Spinal cord (tissue), 10 donors: Measurements from ENCODE around the gene SLC1A5. TPM values are rescaled to one million over a fixed set of nuclear protein-coding genes. Genes with fewer than 3 reads are reported as not detected.
"Not testable (repeated sequence)": the region's sequence is repeated elsewhere in the genome, so short reads cannot be mapped to it uniquely, and the experiment has no call there.

Source experiments
- DNase-seq, 6 donors: peaks; one replicate each; pipeline versions ENCODE4 v3.0.0 to v3.0.0-alpha.2; 2013 to 2015; ENCODE audit warnings: low spot score in 6 of 6, low read depth in 4 of 6
- H3K27ac ChIP-seq: one replicate; pipeline ENCODE4 v1.5.1; 2013; ENCODE audit warnings: low read depth, low read length, control low read depth
- H3K27me3 ChIP-seq: one replicate; pipeline ENCODE4 v1.6.1; 2013; ENCODE audit warnings: low read length; ENCODE audit not compliant: control insufficient read depth, insufficient read depth
- H3K36me3 ChIP-seq: one replicate; pipeline ENCODE4 v1.6.1; 2013; ENCODE audit warnings: low read length; ENCODE audit not compliant: control insufficient read depth, insufficient read depth
- H3K4me1 ChIP-seq: one replicate; pipeline ENCODE4 v1.6.1; 2013; ENCODE audit warnings: low read length; ENCODE audit not compliant: control insufficient read depth, insufficient read depth
- H3K4me3 ChIP-seq: one replicate; pipeline ENCODE4 v1.5.1; 2013; ENCODE audit warnings: low read depth, low read length, control low read depth
- H3K9me3 ChIP-seq: one replicate; pipeline ENCODE4 v1.6.1; 2013; ENCODE audit warnings: low read length; ENCODE audit not compliant: control insufficient read depth, insufficient read depth
- WGBS: methylation state at CpG from one replicate; pipeline ENCODE4 v1.1.5; 2013; ENCODE audit warnings: missing lambda C conversion rate; ENCODE audit not compliant: insufficient coverage; 5-methylcytosine and 5-hydroxymethylcytosine counted together
- polyA plus RNA-seq, 2 donors: library from polyadenylated mRNA; unstranded; fragments of 120-200 nt; gene quantifications; one replicate each; pipeline ENCODE4 v1.2.1, GENCODE V29; 2013; ENCODE audit not compliant: insufficient read length in 2 of 2
- total RNA-seq, 2 donors: library from RNA; depleted of rRNA in 1 of 2; stranded (reverse); fragments of 120-200 nt in 1 of 2; fragments of >200 nt in 1 of 2; gene quantifications; one replicate each; pipeline versions ENCODE4 v1.2.3 to v1.2.4, GENCODE V29; 2013 to 2014
- donor health status: healthy.

The SLC1A5 gene
- total and polyA plus RNA-seq, 4 donors, result 6.4 to 9.5 (median 7.3) TPM

- DNase-seq, H3K27ac ChIP-seq, H3K9me3 ChIP-seq, H3K36me3 ChIP-seq, H3K4me3 ChIP-seq, H3K4me1 ChIP-seq, H3K27me3 ChIP-seq: not testable (repeated sequence)
- WGBS, result 100% methylated on average over 2 of the region's 4 CpGs
Measured at GRCh38 chr19:46822410-46822787, 34.0 kb upstream of the SLC1A5 start.

- Histone ChIP-seq H3K4me1 (peaks cover 2% of the 10 kb centered on the region), H3K4me3 (no peak overlapping the region), H3K27ac (no peak overlapping the region), H3K27me3 (no peaks in the 10 kb centered on the region), H3K9me3 (no peaks in the 10 kb centered on the region), H3K36me3 (no peaks in the 10 kb centered on the region)
- WGBS, result 81% methylated on average over 16 of the region's 18 CpGs
- no peak for DNase-seq
Measured at GRCh38 chr19:46821512-46822409, 33.4 kb upstream of the SLC1A5 start.

GRCh38 chr19:46818812-46819211 is 30.4 kb upstream of the SLC1A5 start:
- WGBS, result 92% methylated on average over 2 of the region's 2 CpGs
- Histone ChIP-seq H3K27me3 (no peaks in the 10 kb centered on the region), H3K36me3 (no peaks in the 10 kb centered on the region), H3K27ac (no peak overlapping the region), H3K4me1 (peaks cover 2% of the 10 kb centered on the region), H3K9me3 (no peaks in the 10 kb centered on the region), H3K4me3 (no peak overlapping the region)
- no peak for DNase-seq

GRCh38 chr19:46815833-46816627 is 27.6 kb upstream of the SLC1A5 start:
- H3K4me1 ChIP-seq, result peaks cover 8% of the 10 kb centered on the region
- no peak for DNase-seq
- H3K27me3 ChIP-seq, result no peaks in the 10 kb centered on the region
- H3K4me3 ChIP-seq, result no peak overlapping the region
- no peaks in the 10 kb centered on the region for H3K36me3 ChIP-seq
- no peak overlapping the region for H3K27ac ChIP-seq
- WGBS, result 86% methylated on average over 6 of the region's 18 CpGs
- H3K9me3 ChIP-seq, result no peaks in the 10 kb centered on the region

GRCh38 chr19:46813839-46814358 is 25.5 kb upstream of the SLC1A5 start:
- Histone ChIP-seq H3K4me3 (no peak overlapping the region), H3K27ac (no peak overlapping the region), H3K27me3 (no peaks in the 10 kb centered on the region), H3K36me3 (no peaks in the 10 kb centered on the region), H3K9me3 (no peaks in the 10 kb centered on the region), H3K4me1 (peaks cover 8% of the 10 kb centered on the region)
- DNase-seq, result peak in 1 of 6 donors; percentile 64
- WGBS, result 67% methylated on average over 1 of the region's 7 CpGs

GRCh38 chr19:46812977-46813838 is 24.8 kb upstream of the SLC1A5 start:
- H3K4me3 ChIP-seq, result no peak overlapping the region
- H3K36me3 ChIP-seq, result no peaks in the 10 kb centered on the region
- no peak for DNase-seq
- no peaks in the 10 kb centered on the region for H3K9me3 ChIP-seq
- H3K27me3 ChIP-seq, result no peaks in the 10 kb centered on the region
- 41% methylated on average over 17 of the region's 24 CpGs for WGBS
- peak overlapping the region; percentile 33 for H3K27ac ChIP-seq
- peaks cover 8% of the 10 kb centered on the region for H3K4me1 ChIP-seq

GRCh38 chr19:46809534-46810272 is 21.3 kb upstream of the SLC1A5 start:
- Histone ChIP-seq H3K4me1 (peaks cover 8% of the 10 kb centered on the region), H3K9me3 (no peaks in the 10 kb centered on the region), H3K27me3 (no peaks in the 10 kb centered on the region), H3K27ac (no peak overlapping the region), H3K36me3 (no peaks in the 10 kb centered on the region), H3K4me3 (no peak overlapping the region)
- DNase-seq, result no peak
- WGBS, result 95% methylated on average over 13 of the region's 13 CpGs

GRCh38 chr19:46806656-46807055 is 18.3 kb upstream of the SLC1A5 start:
- no peaks in the 10 kb centered on the region for H3K4me1 ChIP-seq
- 85% methylated on average over 6 of the region's 7 CpGs for WGBS
- no peak overlapping the region for H3K4me3 ChIP-seq
- no peaks in the 10 kb centered on the region for H3K9me3 ChIP-seq
- DNase-seq, result no peak
- H3K27ac ChIP-seq, result no peak overlapping the region
- H3K27me3 ChIP-seq, result no peaks in the 10 kb centered on the region
- H3K36me3 ChIP-seq, result no peaks in the 10 kb centered on the region
